ENCODE data around the gene HARS1. TPM values are rescaled to one million over a fixed set of nuclear protein-coding genes. Genes with fewer than 3 reads are reported as not detected.
A peak's percentile ranks its signal among the peaks of the same experiment; 100 is the strongest.

The HARS1 gene
- polyA plus RNA-seq, 1 donor (not counting 4 experiments of a cell fraction or from before 2014, with no cell fraction given) = 87.8 TPM

- Histone ChIP-seq H2AFZ (ENCODE audit: control insufficient read depth, low read length) (no peak overlapping the region), H3K27me3 (ENCODE audit: control insufficient read depth, extremely low read depth, insufficient read depth, low read length) (no peaks in the 10 kb centered on the region), H3K4me1 (ENCODE audit: control insufficient read depth, extremely low read depth, insufficient read depth, low read length) (peaks cover 4% of the 10 kb centered on the region), H3K9ac (ENCODE audit: control insufficient read depth, extremely low read depth, insufficient read depth, low read length) (no peak overlapping the region), H3K27ac (ENCODE audit: control insufficient read depth, insufficient read depth, low read length) (no peak overlapping the region), H3K4me2 (ENCODE audit: control insufficient read depth, extremely low read depth, insufficient read depth, low read depth, low read length) (no peak overlapping the region), H3K9me1 (ENCODE audit: control insufficient read depth, extremely low read depth, insufficient read depth, low read length) (no peaks in the 10 kb centered on the region), H3K4me3 (ENCODE audit: control insufficient read depth in 2 of 3, extremely low read depth in 1 of 3, insufficient read depth in 2 of 3, low read depth in 1 of 3, low read length in 3 of 3) (no peak overlapping the region), H3K79me2 (ENCODE audit: control insufficient read depth, insufficient read depth, low read length) (no peaks in the 10 kb centered on the region), H3K36me3 (ENCODE audit: control insufficient read depth in 2 of 2, extremely low read depth in 1 of 2, insufficient read depth in 2 of 2, low read length in 2 of 2) (peaks cover 17 to 28% of the 10 kb centered on the region in 2 experiments), H4K20me1 (ENCODE audit: control insufficient read depth, extremely low read depth, insufficient read depth, low read length) (no peaks in the 10 kb centered on the region), H3K9me3 (ENCODE audit: control insufficient read depth, low read depth, low read length) (no peaks in the 10 kb centered on the region)
- dilution Hi-C loops (cut with MboI; ENCODE audit: extremely low pct_ligation_motif_present, low sequenced_read_pairs) = no loop called here
- FAIRE-seq (no peak), DNase-seq (ENCODE audit: low read depth, low spot score) (no peak)
- TF ChIP-seq CTCF (optimal IDR thresholded peaks at IDR 0.05 in 1 of 3, IDR thresholded peaks at IDR 0.05 in 1 of 3, conservative IDR thresholded peaks at IDR 0.05 in 1 of 3; ENCODE audit: extremely low read depth in 1 of 3, insufficient read depth in 2 of 3, low read length in 3 of 3) = no peak
Observed at GRCh38 chr5:140707812-140708211, 16.6 kb upstream of the HARS1 start.

GRCh38 chr5:140700177-140701144 lies 9.3 kb upstream of the HARS1 start, which contains the start of gene ZMAT2:
Gene ZMAT2 (plus strand): TSS chr5:140700447. CDS start chr5:140700461, 14 bp downstream.
- DNase-seq (ENCODE audit: low read depth, low spot score) (peak; percentile 94), FAIRE-seq (peak; percentile 90)
- Histone ChIP-seq H3K27me3 (ENCODE audit: control insufficient read depth, extremely low read depth, insufficient read depth, low read length) (no peaks in the 10 kb centered on the region), H3K36me3 (ENCODE audit: control insufficient read depth in 2 of 2, extremely low read depth in 1 of 2, insufficient read depth in 2 of 2, low read length in 2 of 2) (peaks cover 42 to 43% of the 10 kb centered on the region in 2 experiments), H3K4me3 (ENCODE audit: control insufficient read depth in 2 of 3, extremely low read depth in 1 of 3, insufficient read depth in 2 of 3, low read depth in 1 of 3, low read length in 3 of 3) (peak within 1 kb of the TSS; percentile 74 to 91 (median 79)), H3K27ac (ENCODE audit: control insufficient read depth, insufficient read depth, low read length) (peak within 1 kb of the TSS; percentile 72), H2AFZ (ENCODE audit: control insufficient read depth, low read length) (peak within 1 kb of the TSS; percentile 47), H3K9me1 (ENCODE audit: control insufficient read depth, extremely low read depth, insufficient read depth, low read length) (peaks cover 2% of the 10 kb centered on the region), H3K9me3 (ENCODE audit: control insufficient read depth, low read depth, low read length) (no peaks in the 10 kb centered on the region), H3K4me1 (ENCODE audit: control insufficient read depth, extremely low read depth, insufficient read depth, low read length) (peaks cover 13% of the 10 kb centered on the region), H3K4me2 (ENCODE audit: control insufficient read depth, extremely low read depth, insufficient read depth, low read depth, low read length) (peak within 1 kb of the TSS; percentile 92), H3K79me2 (ENCODE audit: control insufficient read depth, insufficient read depth, low read length) (peaks cover 19% of the 10 kb centered on the region), H3K9ac (ENCODE audit: control insufficient read depth, extremely low read depth, insufficient read depth, low read length) (peak within 1 kb of the TSS; percentile 84), H4K20me1 (ENCODE audit: control insufficient read depth, extremely low read depth, insufficient read depth, low read length) (no peaks in the 10 kb centered on the region)
- dilution Hi-C loops (cut with MboI; ENCODE audit: extremely low pct_ligation_motif_present, low sequenced_read_pairs) = no loop called here
- TF ChIP-seq CTCF (optimal IDR thresholded peaks at IDR 0.05 in 1 of 3, IDR thresholded peaks at IDR 0.05 in 1 of 3, conservative IDR thresholded peaks at IDR 0.05 in 1 of 3; ENCODE audit: extremely low read depth in 1 of 3, insufficient read depth in 2 of 3, low read length in 3 of 3) = no peak
- no peak for TF ChIP-seq EZH2 (IDR thresholded peaks at IDR 0.05; ENCODE audit: low read length)

Data from keratinocyte (primary cell).